Thyroid gland (tissue), 4 donors: ENCODE measurements around the gene MTG1.

Experiments
- POLR2A ChIP-seq, 2 donors: fragments of 450-650 bp; IDR thresholded peaks; one replicate each; pipeline ENCODE4 v1.6.1; 2017; ENCODE audit warnings: antibody characterized with exemption in 2 of 2, mild to moderate bottlenecking in 2 of 2, moderate library complexity in 1 of 2
- TF ChIP-seq, protein P1 (sequence below), 6 experiments: fragments of 200-600 bp in 3 of 6; fragments of 450-650 bp in 3 of 6; sonication (generic) in 3 of 6; IDR thresholded peaks; one replicate each; pipeline ENCODE4 v1.5.1; 2016 to 2019; ENCODE audit warnings: antibody characterized with exemption in 6 of 6, mild to moderate bottlenecking in 2 of 6, inconsistent platforms in 1 of 6, moderate library complexity in 1 of 6

DNA sequence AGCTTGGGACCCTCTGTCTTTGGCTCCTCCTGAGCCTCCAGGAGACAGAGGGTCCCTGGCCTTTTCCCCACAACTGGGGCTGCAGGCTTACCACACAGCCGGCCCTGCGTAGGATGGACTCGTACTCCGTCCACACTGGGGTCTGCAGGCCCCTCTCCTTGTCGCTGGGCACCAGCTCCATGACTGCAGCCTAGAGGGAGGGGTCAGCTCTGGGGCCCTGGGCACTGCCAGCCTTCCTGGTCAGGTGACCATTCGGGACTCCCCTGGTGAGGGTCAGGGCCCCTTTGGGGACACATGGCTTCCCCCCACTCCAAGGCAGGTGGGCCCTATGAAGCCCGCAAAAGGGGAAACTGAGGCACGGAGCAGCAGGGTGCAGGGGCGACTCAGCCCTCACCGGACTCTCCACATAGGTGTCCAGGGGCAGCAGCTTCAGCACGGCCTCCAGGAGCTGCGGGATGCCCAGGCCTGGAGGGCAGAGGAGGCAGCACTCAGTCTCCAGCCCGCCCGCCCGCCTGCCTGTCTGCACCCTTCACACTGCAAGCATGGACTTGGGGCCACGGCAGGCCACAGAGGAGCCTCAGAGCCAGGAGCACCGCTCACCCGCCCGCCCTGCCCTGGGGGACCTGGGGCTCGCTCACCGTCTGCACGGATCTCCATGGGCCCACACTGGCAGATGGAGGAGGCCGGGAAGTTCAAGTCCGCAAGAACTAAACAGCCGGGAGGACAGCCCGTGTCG lies 37.2 kb upstream of the MTG1 start:
- TF ChIP-seq POLR2A (IDR thresholded peaks at IDR 0.05), result no peak
- TF ChIP-seq, protein P1, sequence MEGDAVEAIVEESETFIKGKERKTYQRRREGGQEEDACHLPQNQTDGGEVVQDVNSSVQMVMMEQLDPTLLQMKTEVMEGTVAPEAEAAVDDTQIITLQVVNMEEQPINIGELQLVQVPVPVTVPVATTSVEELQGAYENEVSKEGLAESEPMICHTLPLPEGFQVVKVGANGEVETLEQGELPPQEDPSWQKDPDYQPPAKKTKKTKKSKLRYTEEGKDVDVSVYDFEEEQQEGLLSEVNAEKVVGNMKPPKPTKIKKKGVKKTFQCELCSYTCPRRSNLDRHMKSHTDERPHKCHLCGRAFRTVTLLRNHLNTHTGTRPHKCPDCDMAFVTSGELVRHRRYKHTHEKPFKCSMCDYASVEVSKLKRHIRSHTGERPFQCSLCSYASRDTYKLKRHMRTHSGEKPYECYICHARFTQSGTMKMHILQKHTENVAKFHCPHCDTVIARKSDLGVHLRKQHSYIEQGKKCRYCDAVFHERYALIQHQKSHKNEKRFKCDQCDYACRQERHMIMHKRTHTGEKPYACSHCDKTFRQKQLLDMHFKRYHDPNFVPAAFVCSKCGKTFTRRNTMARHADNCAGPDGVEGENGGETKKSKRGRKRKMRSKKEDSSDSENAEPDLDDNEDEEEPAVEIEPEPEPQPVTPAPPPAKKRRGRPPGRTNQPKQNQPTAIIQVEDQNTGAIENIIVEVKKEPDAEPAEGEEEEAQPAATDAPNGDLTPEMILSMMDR (IDR thresholded peaks at IDR 0.05), result no peak
